HK-2 (cell line): Measurements from ENCODE around the gene NOCT.
"Not testable (repeated sequence)": the region's sequence is repeated elsewhere in the genome, so short reads cannot be mapped to it uniquely, and the experiment has no call there.

Experiments
- DNase-seq: peaks from one replicate; pipeline ENCODE4 v3.0.0-alpha.2; 2018; ENCODE audit not compliant: unreplicated experiment

Gene NOCT

GRCh38 chr4:139015269-139015947 lies at the start of gene NOCT:
NOCT (plus strand) TSS chr4:139015781; CDS start chr4:139015982, 201 bp downstream.
- peak; percentile 91 for DNase-seq

GRCh38 chr4:138967313-138967712 lies 48.3 kb upstream of the NOCT start:
- no peak for DNase-seq

- DNase-seq, result no peak
Measured at GRCh38 chr4:138972956-138973801, 42.4 kb upstream of the NOCT start.

- DNase-seq, result no peak
Measured at GRCh38 chr4:138975225-138975624, 40.4 kb upstream of the NOCT start.

GRCh38 chr4:138976526-138976925 lies 39.1 kb upstream of the NOCT start:
- DNase-seq, result no peak

- no peak for DNase-seq
Measured at GRCh38 chr4:138977524-138977923, 38.1 kb upstream of the NOCT start.

- DNase-seq, result no peak
Measured at GRCh38 chr4:138978028-138978585, 37.5 kb upstream of the NOCT start.

GRCh38 chr4:138978600-138978999 lies 37.0 kb upstream of the NOCT start:
- no peak for DNase-seq

GRCh38 chr4:138979742-138980141 lies 35.8 kb upstream of the NOCT start:
- DNase-seq, result no peak

- DNase-seq, result no peak
Measured at GRCh38 chr4:138981930-138982390, 33.6 kb upstream of the NOCT start.

- DNase-seq, result no peak
Measured at GRCh38 chr4:138982754-138983153, 32.8 kb upstream of the NOCT start.

GRCh38 chr4:138983690-138984089 lies 31.9 kb upstream of the NOCT start:
- DNase-seq, result no peak

GRCh38 chr4:138984647-138985046 lies 30.9 kb upstream of the NOCT start:
- DNase-seq, result no peak

GRCh38 chr4:138992676-138993075 lies 22.9 kb upstream of the NOCT start:
- no peak for DNase-seq

- DNase-seq, result no peak
Measured at GRCh38 chr4:138996090-138996489, 19.5 kb upstream of the NOCT start.

- no peak for DNase-seq
Measured at GRCh38 chr4:138999666-139000065, 15.9 kb upstream of the NOCT start.

- not testable (repeated sequence) for DNase-seq
Measured at GRCh38 chr4:139000134-139000533, 15.4 kb upstream of the NOCT start.

GRCh38 chr4:139001430-139001829 lies 14.2 kb upstream of the NOCT start:
- not testable (repeated sequence) for DNase-seq

- DNase-seq, result not testable (repeated sequence)
Measured at GRCh38 chr4:139003668-139004067, 11.9 kb upstream of the NOCT start.

GRCh38 chr4:139005774-139006173 lies 9.8 kb upstream of the NOCT start:
- DNase-seq, result no peak

GRCh38 chr4:139007640-139008039 lies 7.9 kb upstream of the NOCT start:
- DNase-seq, result no peak

- not testable (repeated sequence) for DNase-seq
Measured at GRCh38 chr4:139008278-139008677, 7.3 kb upstream of the NOCT start.

GRCh38 chr4:139009702-139010101 lies 5.9 kb upstream of the NOCT start:
- DNase-seq, result no peak
